KG1 (cell line): ENCODE data around the gene GLIPR1L1.
A peak's percentile ranks its signal among the peaks of the same experiment; 100 is the strongest.

Experiments
- DNase-seq: peaks from one replicate; lab custom pipeline; 2025; lab: John Stamatoyannopoulos, UW

The GLIPR1L1 gene

GRCh38 chr12:75350413-75350812 lies 15.9 kb downstream of the GLIPR1L1 start:
- no peak for DNase-seq

GRCh38 chr12:75354011-75354410 lies 19.5 kb downstream of the GLIPR1L1 start:
- DNase-seq, result no peak

- no peak for DNase-seq
These were observed 26.4 kb downstream of the GLIPR1L1 start for GRCh38 chr12:75360920-75361319.

- no peak for DNase-seq
These were observed 26.9 kb downstream of the GLIPR1L1 start for GRCh38 chr12:75361408-75361807.

GRCh38 chr12:75364919-75365318 lies 30.4 kb downstream of the GLIPR1L1 start:
- no peak for DNase-seq

- DNase-seq, result no peak
These were observed 32.2 kb downstream of the GLIPR1L1 start for GRCh38 chr12:75366629-75367028.

GRCh38 chr12:75374971-75375370 lies 40.5 kb downstream of the GLIPR1L1 start:
- no peak for DNase-seq

GRCh38 chr12:75378354-75378753 lies 43.9 kb downstream of the GLIPR1L1 start:
- DNase-seq, result no peak

GRCh38 chr12:75389061-75389460 lies 54.6 kb downstream of the GLIPR1L1 start:
- DNase-seq, result no peak

GRCh38 chr12:75389706-75390105 lies 55.2 kb downstream of the GLIPR1L1 start:
- no peak for DNase-seq

- DNase-seq, result no peak
These were observed 55.9 kb downstream of the GLIPR1L1 start for GRCh38 chr12:75390156-75390898.

GRCh38 chr12:75390899-75391538 lies 56.5 kb downstream of the GLIPR1L1 start, which contains the start of gene GLIPR1L2:
Gene GLIPR1L2, plus strand, starts transcription at chr12:75391089. Its CDS starts 28 bp downstream, at chr12:75391117.
- peak; percentile 95 for DNase-seq

GRCh38 chr12:75404231-75404630 lies 69.8 kb downstream of the GLIPR1L1 start:
- no peak for DNase-seq

- no peak for DNase-seq
These were observed 73.2 kb downstream of the GLIPR1L1 start for GRCh38 chr12:75407683-75408082.

- no peak for DNase-seq
These were observed 75.4 kb downstream of the GLIPR1L1 start for GRCh38 chr12:75409830-75410229.

GRCh38 chr12:75414671-75415070 lies 80.2 kb downstream of the GLIPR1L1 start:
- DNase-seq, result no peak

GRCh38 chr12:75419841-75420240 lies 85.4 kb downstream of the GLIPR1L1 start:
- no peak for DNase-seq
